GM12874 (cell line): ENCODE measurements around the gene OR1N1.

Experiments used
- TF ChIP-seq, protein P1 (sequence below): IDR thresholded peaks from 2 replicates; pipeline ENCODE4 v1.5.1; 2011; ENCODE audit warnings: low read depth, mild to moderate bottlenecking, control low read depth, low read length, moderate library complexity; ENCODE audit not compliant: insufficient read depth

Gene OR1N1

DNA sequence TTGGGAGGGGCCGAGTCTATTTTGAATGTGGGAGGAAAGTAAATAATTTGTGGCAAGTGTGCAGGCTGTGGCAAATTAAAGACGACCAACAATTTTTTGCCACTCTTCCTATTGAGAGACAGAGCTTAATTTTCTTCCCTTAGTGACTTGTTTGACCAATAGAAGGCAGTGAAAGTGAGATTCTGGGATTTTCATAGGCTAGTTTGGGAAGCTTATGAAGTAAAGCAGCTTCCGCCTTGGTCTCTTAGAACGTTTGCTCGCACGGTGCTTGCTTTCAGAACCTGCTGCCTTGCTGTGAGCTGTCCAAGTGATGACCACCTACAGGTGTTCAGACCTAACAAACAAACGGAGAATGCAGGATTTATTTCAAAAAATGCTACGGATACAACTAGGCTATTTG, 19.1 kb upstream of the OR1N1 start:
- TF ChIP-seq, protein P1, sequence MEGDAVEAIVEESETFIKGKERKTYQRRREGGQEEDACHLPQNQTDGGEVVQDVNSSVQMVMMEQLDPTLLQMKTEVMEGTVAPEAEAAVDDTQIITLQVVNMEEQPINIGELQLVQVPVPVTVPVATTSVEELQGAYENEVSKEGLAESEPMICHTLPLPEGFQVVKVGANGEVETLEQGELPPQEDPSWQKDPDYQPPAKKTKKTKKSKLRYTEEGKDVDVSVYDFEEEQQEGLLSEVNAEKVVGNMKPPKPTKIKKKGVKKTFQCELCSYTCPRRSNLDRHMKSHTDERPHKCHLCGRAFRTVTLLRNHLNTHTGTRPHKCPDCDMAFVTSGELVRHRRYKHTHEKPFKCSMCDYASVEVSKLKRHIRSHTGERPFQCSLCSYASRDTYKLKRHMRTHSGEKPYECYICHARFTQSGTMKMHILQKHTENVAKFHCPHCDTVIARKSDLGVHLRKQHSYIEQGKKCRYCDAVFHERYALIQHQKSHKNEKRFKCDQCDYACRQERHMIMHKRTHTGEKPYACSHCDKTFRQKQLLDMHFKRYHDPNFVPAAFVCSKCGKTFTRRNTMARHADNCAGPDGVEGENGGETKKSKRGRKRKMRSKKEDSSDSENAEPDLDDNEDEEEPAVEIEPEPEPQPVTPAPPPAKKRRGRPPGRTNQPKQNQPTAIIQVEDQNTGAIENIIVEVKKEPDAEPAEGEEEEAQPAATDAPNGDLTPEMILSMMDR: no peak

DNA sequence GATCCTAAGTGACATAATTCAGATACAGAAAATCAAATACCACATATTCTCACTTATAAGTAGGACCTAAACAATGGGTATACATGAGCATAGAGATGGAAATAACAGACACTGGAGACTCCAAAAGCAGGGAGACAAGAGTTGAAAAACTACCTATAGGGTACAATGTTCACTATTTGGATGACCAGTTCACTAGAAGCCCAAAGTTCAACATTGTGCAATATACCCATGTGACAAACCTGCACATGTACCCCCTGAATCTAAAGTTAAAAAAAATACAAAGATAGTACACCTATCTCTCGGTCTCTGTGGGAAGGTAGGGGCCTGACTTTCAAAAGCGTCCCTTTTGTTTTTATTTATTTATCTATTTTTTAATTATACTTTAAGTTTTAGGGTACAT, 11.7 kb upstream of the OR1N1 start:
- TF ChIP-seq, protein P1: no peak

DNA sequence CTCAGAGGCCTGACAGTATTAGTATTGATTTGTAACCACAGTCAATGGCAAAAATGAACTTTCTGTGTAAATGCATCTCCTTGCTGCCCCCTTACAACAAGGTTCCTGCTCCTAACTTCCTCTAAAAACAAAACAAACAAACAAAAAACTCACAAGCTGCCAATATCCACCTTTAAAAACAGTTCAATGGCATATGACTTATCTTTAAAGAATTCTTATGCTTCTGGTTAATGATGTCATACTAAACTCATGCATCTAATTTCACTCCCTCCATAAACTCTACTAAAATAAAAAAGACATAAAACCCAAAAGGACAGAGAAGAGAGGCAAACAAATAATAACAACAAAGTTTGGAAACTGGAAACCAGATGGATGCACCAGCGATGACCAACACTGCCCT, 9.0 kb upstream of the OR1N1 start:
- TF ChIP-seq, protein P1: no peak

- TF ChIP-seq, protein P1: no peak
Measured at GRCh38 chr9:122526602-122527001, 491 bp downstream of the OR1N1 start.

GRCh38 chr9:122519376-122519775, 7.7 kb downstream of the OR1N1 start:
- TF ChIP-seq, protein P1: no peak

DNA sequence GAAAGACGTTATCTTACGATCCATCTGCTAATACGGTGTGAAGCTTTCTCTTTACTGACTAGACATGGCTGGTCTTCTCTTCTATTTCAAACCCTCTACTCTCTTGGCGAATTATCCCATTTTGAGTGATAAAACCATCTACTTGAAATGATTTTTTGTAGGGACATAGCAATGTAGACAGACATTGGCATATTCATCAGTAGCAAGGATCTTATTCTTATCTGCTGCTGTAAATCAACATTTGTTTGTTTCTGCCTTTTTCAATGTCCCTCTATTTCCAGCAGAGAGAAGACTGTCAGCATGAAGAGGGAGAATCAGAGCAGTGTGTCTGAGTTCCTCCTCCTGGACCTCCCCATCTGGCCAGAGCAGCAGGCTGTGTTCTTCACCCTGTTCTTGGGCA, 8.3 kb downstream of the OR1N1 start, which contains the start of gene OR1J4:
Gene OR1J4, plus strand, starts transcription at position 301 of the 400 bp plus-strand sequence. Its CDS starts 0 bp downstream, at position 301.
- TF ChIP-seq, protein P1: no peak

- TF ChIP-seq, protein P1: no peak
Measured at GRCh38 chr9:122518226-122518625, 8.9 kb downstream of the OR1N1 start.

DNA sequence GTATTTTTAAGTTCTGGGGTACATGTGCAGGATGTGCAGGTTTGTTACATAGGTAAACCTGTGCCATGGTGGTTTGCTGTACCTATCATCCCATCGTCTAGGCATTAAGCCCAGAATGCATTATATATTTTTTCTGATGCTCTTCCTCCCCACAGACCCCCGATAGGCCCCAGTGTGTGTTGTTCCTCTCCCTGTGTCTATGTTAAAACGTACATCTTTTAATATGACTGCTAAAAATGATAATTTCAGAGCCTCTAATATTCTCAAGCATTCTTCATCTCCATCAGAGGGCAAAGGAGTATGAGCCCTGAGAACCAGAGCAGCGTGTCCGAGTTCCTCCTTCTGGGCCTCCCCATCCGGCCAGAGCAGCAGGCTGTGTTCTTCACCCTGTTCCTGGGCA, 16.6 kb downstream of the OR1N1 start, which contains the start of gene OR1J2:
Gene OR1J2, plus strand, starts transcription at position 301 of the 400 bp plus-strand sequence. Its CDS starts 0 bp downstream, at position 301.
- TF ChIP-seq, protein P1: no peak
